ENCODE data around the gene RNASE1. TPM values are rescaled to one million over a fixed set of nuclear protein-coding genes. Genes with fewer than 3 reads are reported as not detected.

The RNASE1 gene
- total and polyA plus RNA-seq, 2 experiments from 2014 or later = 1.3 to 5.7 TPM

- Histone ChIP-seq H3K4me3 (no peak overlapping the region), H3K27ac (no peak overlapping the region), H3K36me3 (no peaks in the 10 kb centered on the region), H3K27me3 (no peaks in the 10 kb centered on the region), H3K9me3 (ENCODE audit: low read depth) (no peaks in the 10 kb centered on the region), H3K4me1 (ENCODE audit: low read depth) (peaks cover 23% of the 10 kb centered on the region)
- TF ChIP-seq CTCF (IDR thresholded peaks at IDR 0.05; ENCODE audit: low read depth, low read length) = no peak
- peak in 1 of 2 donors; percentile 26 for DNase-seq (ENCODE audit: low read depth in 1 of 2, low spot score in 1 of 2)
These were observed 918 bp downstream of the RNASE1 start for GRCh38 chr14:20801726-20802125.

- Histone ChIP-seq H3K36me3 (no peaks in the 10 kb centered on the region), H3K4me3 (peak overlapping the region; percentile 5), H3K27me3 (no peaks in the 10 kb centered on the region), H3K4me1 (ENCODE audit: low read depth) (peaks cover 23% of the 10 kb centered on the region), H3K27ac (peak overlapping the region; percentile 99), H3K9me3 (ENCODE audit: low read depth) (no peaks in the 10 kb centered on the region)
- peak; percentile 18 to 93 for DNase-seq (ENCODE audit: low read depth in 1 of 2, low spot score in 1 of 2)
- no peak for TF ChIP-seq CTCF (IDR thresholded peaks at IDR 0.05; ENCODE audit: low read depth, low read length)
These were observed 2.6 kb downstream of the RNASE1 start for GRCh38 chr14:20799892-20800544.

- Histone ChIP-seq H3K4me3 (peak overlapping the region; percentile 5), H3K36me3 (no peaks in the 10 kb centered on the region), H3K9me3 (ENCODE audit: low read depth) (no peaks in the 10 kb centered on the region), H3K27me3 (no peaks in the 10 kb centered on the region), H3K27ac (peak overlapping the region; percentile 99), H3K4me1 (ENCODE audit: low read depth) (peaks cover 23% of the 10 kb centered on the region)
- no peak for TF ChIP-seq CTCF (IDR thresholded peaks at IDR 0.05; ENCODE audit: low read depth, low read length)
- DNase-seq (ENCODE audit: low read depth in 1 of 2, low spot score in 1 of 2) = peak in 1 of 2 donors; percentile 23
These were observed 3.2 kb downstream of the RNASE1 start for GRCh38 chr14:20799456-20799891.

- TF ChIP-seq CTCF (IDR thresholded peaks at IDR 0.05; ENCODE audit: low read depth, low read length) = no peak
- H3K4me1 ChIP-seq (ENCODE audit: low read depth) = peaks cover 23% of the 10 kb centered on the region
- peak overlapping the region; percentile 99 for H3K27ac ChIP-seq
- no peak for DNase-seq (ENCODE audit: low read depth in 1 of 2, low spot score in 1 of 2)
- no peaks in the 10 kb centered on the region for H3K9me3 ChIP-seq (ENCODE audit: low read depth)
- H3K36me3 ChIP-seq = no peaks in the 10 kb centered on the region
- H3K4me3 ChIP-seq = no peak overlapping the region
- no peaks in the 10 kb centered on the region for H3K27me3 ChIP-seq
These were observed 3.7 kb downstream of the RNASE1 start for GRCh38 chr14:20798932-20799331.

- DNase-seq (ENCODE audit: low read depth in 1 of 2, low spot score in 1 of 2) = no peak
- no peak overlapping the region for H3K4me3 ChIP-seq
- peak overlapping the region; percentile 99 for H3K27ac ChIP-seq
- no peaks in the 10 kb centered on the region for H3K27me3 ChIP-seq
- no peaks in the 10 kb centered on the region for H3K36me3 ChIP-seq
- H3K9me3 ChIP-seq (ENCODE audit: low read depth) = no peaks in the 10 kb centered on the region
- peaks cover 23% of the 10 kb centered on the region for H3K4me1 ChIP-seq (ENCODE audit: low read depth)
- TF ChIP-seq CTCF (IDR thresholded peaks at IDR 0.05; ENCODE audit: low read depth, low read length) = no peak
These were observed 4.3 kb downstream of the RNASE1 start for GRCh38 chr14:20798318-20798717.
